Mesothelial cell of epicardium (in vitro differentiated cells): ENCODE data around the gene DOCK10. TPM values are rescaled to one million over a fixed set of nuclear protein-coding genes. Genes with fewer than 3 reads are reported as not detected.

Experiments used
- DNase-seq, 2 experiments: peaks; one replicate each; pipeline ENCODE4 v3.0.0; 2021; ENCODE audit warnings: low spot score in 2 of 2; ENCODE audit not compliant: unreplicated experiment in 2 of 2
- H3K27ac Mint-ChIP-seq: 2 replicates; pipeline ENCODE4 v1.8.0; 2021; ENCODE audit warnings: mixed read lengths
- H3K27me3 Mint-ChIP-seq: 2 replicates; pipeline ENCODE4 v1.8.0; 2021; ENCODE audit warnings: low read depth, mixed read lengths
- H3K36me3 Mint-ChIP-seq: 2 replicates; pipeline ENCODE4 v1.8.0; 2021; ENCODE audit warnings: mixed read lengths
- H3K4me1 Mint-ChIP-seq: 2 replicates; pipeline ENCODE4 v1.8.0; 2021; ENCODE audit warnings: mixed read lengths
- H3K4me3 Mint-ChIP-seq: 2 replicates; pipeline ENCODE4 v1.8.0; 2021; ENCODE audit warnings: mild to moderate bottlenecking, moderate library complexity, mixed read lengths
- H3K9me3 Mint-ChIP-seq: 2 replicates; pipeline ENCODE4 v1.8.0; 2021; ENCODE audit warnings: mixed read lengths
- CTCF ChIP-seq: fragments of 200-600 bp; sonication (generic); IDR thresholded peaks from one replicate; pipeline ENCODE4 v1.5.0; 2021; ENCODE audit warnings: antibody characterized with exemption; ENCODE audit not compliant: unreplicated experiment
- total RNA-seq: library from RNA; stranded (reverse); gene quantifications from 3 replicates; pipeline ENCODE4 v1.2.1, GENCODE V29; 2021

Gene DOCK10
- total RNA-seq, 1 donor from 2014 or later, result 2.4 TPM

- no peaks in the 10 kb centered on the region for H3K9me3 Mint-ChIP-seq
- TF ChIP-seq CTCF, result no peak
- H3K4me1 Mint-ChIP-seq, result peaks cover 17% of the 10 kb centered on the region
- no peak overlapping the region for H3K27ac Mint-ChIP-seq
- no peak for DNase-seq
- H3K27me3 Mint-ChIP-seq, result peaks cover 7% of the 10 kb centered on the region
- no peaks in the 10 kb centered on the region for H3K36me3 Mint-ChIP-seq
- H3K4me3 Mint-ChIP-seq, result no peak overlapping the region
Observed at GRCh38 chr2:224777559-224777930, 264.7 kb downstream of the DOCK10 start.

GRCh38 chr2:224776795-224777558 lies 265.3 kb downstream of the DOCK10 start:
- H3K9me3 Mint-ChIP-seq, result no peaks in the 10 kb centered on the region
- no peak overlapping the region for H3K4me3 Mint-ChIP-seq
- peaks cover 12% of the 10 kb centered on the region for H3K4me1 Mint-ChIP-seq
- H3K27me3 Mint-ChIP-seq, result peaks cover 7% of the 10 kb centered on the region
- DNase-seq, result no peak
- H3K36me3 Mint-ChIP-seq, result no peaks in the 10 kb centered on the region
- H3K27ac Mint-ChIP-seq, result no peak overlapping the region
- TF ChIP-seq CTCF, result no peak

- TF ChIP-seq CTCF, result no peak
- no peaks in the 10 kb centered on the region for H3K4me1 Mint-ChIP-seq
- no peak overlapping the region for H3K4me3 Mint-ChIP-seq
- H3K36me3 Mint-ChIP-seq, result no peaks in the 10 kb centered on the region
- peaks cover 7% of the 10 kb centered on the region for H3K27me3 Mint-ChIP-seq
- no peaks in the 10 kb centered on the region for H3K9me3 Mint-ChIP-seq
- H3K27ac Mint-ChIP-seq, result no peak overlapping the region
- DNase-seq, result no peak
Observed at GRCh38 chr2:224775647-224776046, 266.6 kb downstream of the DOCK10 start.

- no peaks in the 10 kb centered on the region for H3K4me1 Mint-ChIP-seq
- no peak for TF ChIP-seq CTCF
- no peaks in the 10 kb centered on the region for H3K36me3 Mint-ChIP-seq
- H3K27me3 Mint-ChIP-seq, result peaks cover 7% of the 10 kb centered on the region
- H3K4me3 Mint-ChIP-seq, result no peak overlapping the region
- no peak for DNase-seq
- H3K9me3 Mint-ChIP-seq, result no peaks in the 10 kb centered on the region
- no peak overlapping the region for H3K27ac Mint-ChIP-seq
Observed at GRCh38 chr2:224774735-224775134, 267.5 kb downstream of the DOCK10 start.

GRCh38 chr2:224772494-224772893 lies 269.8 kb downstream of the DOCK10 start:
- Mint-ChIP-seq H3K4me1 (no peaks in the 10 kb centered on the region), H3K9me3 (no peaks in the 10 kb centered on the region), H3K27ac (no peak overlapping the region), H3K36me3 (no peaks in the 10 kb centered on the region), H3K4me3 (no peak overlapping the region), H3K27me3 (peaks cover 14% of the 10 kb centered on the region)
- TF ChIP-seq CTCF, result no peak
- no peak for DNase-seq

- no peak for TF ChIP-seq CTCF
- Mint-ChIP-seq H3K4me1 (no peaks in the 10 kb centered on the region), H3K27ac (no peak overlapping the region), H3K36me3 (no peaks in the 10 kb centered on the region), H3K9me3 (no peaks in the 10 kb centered on the region), H3K4me3 (no peak overlapping the region), H3K27me3 (peaks cover 15% of the 10 kb centered on the region)
- DNase-seq, result no peak
Observed at GRCh38 chr2:224769489-224769888, 272.8 kb downstream of the DOCK10 start.
